T-helper 2 cell treated with Interferon-gamma antibody and Interleukin-4, amounts not matched to agents 5 μg/mL and 100 μg/mL, for 36 hours (primary cell): Measurements from ENCODE around the gene PIK3R1.

ENCODE experiments used
- DNase-seq: peaks from one replicate; pipeline ENCODE4 v3.0.0; 2021; ENCODE audit warnings: low spot score
- H3K27ac Mint-ChIP-seq: one replicate; pipeline ENCODE4 v1.8.0; 2021; ENCODE audit warnings: mild to moderate bottlenecking, mixed read lengths
- H3K27me3 Mint-ChIP-seq: one replicate; pipeline ENCODE4 v1.8.0; 2021; ENCODE audit warnings: low read depth, mixed read lengths
- H3K36me3 Mint-ChIP-seq: one replicate; pipeline ENCODE4 v1.8.0; 2021; ENCODE audit warnings: low read depth, mixed read lengths
- H3K4me1 Mint-ChIP-seq: one replicate; pipeline ENCODE4 v1.8.0; 2021; ENCODE audit warnings: low read depth, mixed read lengths
- H3K4me3 Mint-ChIP-seq: one replicate; pipeline ENCODE4 v1.8.0; 2022; ENCODE audit warnings: mild to moderate bottlenecking, moderate library complexity, mixed read lengths
- H3K9me3 Mint-ChIP-seq: one replicate; pipeline ENCODE4 v1.8.0; 2021; ENCODE audit warnings: mixed read lengths

The PIK3R1 gene

GRCh38 chr5:68243251-68243650, 27.7 kb downstream of the PIK3R1 start:
- peak overlapping the region; percentile 23 for H3K27ac Mint-ChIP-seq
- DNase-seq = no peak
- H3K36me3 Mint-ChIP-seq = peaks cover 24% of the 10 kb centered on the region
- no peaks in the 10 kb centered on the region for H3K9me3 Mint-ChIP-seq
- no peaks in the 10 kb centered on the region for H3K27me3 Mint-ChIP-seq
- peak overlapping the region; percentile 33 for H3K4me3 Mint-ChIP-seq
- H3K4me1 Mint-ChIP-seq = peaks cover 51% of the 10 kb centered on the region

- Mint-ChIP-seq H3K4me3 (peak overlapping the region; percentile 33), H3K27me3 (no peaks in the 10 kb centered on the region), H3K36me3 (peaks cover 22% of the 10 kb centered on the region), H3K9me3 (no peaks in the 10 kb centered on the region), H3K4me1 (peaks cover 51% of the 10 kb centered on the region), H3K27ac (peak overlapping the region; percentile 50)
- DNase-seq = no peak
Observed at GRCh38 chr5:68243681-68244080, 28.1 kb downstream of the PIK3R1 start.

GRCh38 chr5:68245319-68245718, 29.8 kb downstream of the PIK3R1 start:
- Mint-ChIP-seq H3K27ac (no peak overlapping the region), H3K9me3 (no peaks in the 10 kb centered on the region), H3K36me3 (peaks cover 20% of the 10 kb centered on the region), H3K4me3 (no peak overlapping the region), H3K4me1 (peaks cover 56% of the 10 kb centered on the region), H3K27me3 (no peaks in the 10 kb centered on the region)
- no peak for DNase-seq

GRCh38 chr5:68246802-68247201, 31.2 kb downstream of the PIK3R1 start:
- no peak overlapping the region for H3K4me3 Mint-ChIP-seq
- no peak for DNase-seq
- H3K36me3 Mint-ChIP-seq = peaks cover 22% of the 10 kb centered on the region
- no peaks in the 10 kb centered on the region for H3K27me3 Mint-ChIP-seq
- peaks cover 54% of the 10 kb centered on the region for H3K4me1 Mint-ChIP-seq
- H3K9me3 Mint-ChIP-seq = no peaks in the 10 kb centered on the region
- H3K27ac Mint-ChIP-seq = no peak overlapping the region

- no peak for DNase-seq
- Mint-ChIP-seq H3K27me3 (no peaks in the 10 kb centered on the region), H3K36me3 (peaks cover 14% of the 10 kb centered on the region), H3K27ac (no peak overlapping the region), H3K4me1 (peaks cover 59% of the 10 kb centered on the region), H3K9me3 (no peaks in the 10 kb centered on the region), H3K4me3 (no peak overlapping the region)
Observed at GRCh38 chr5:68247627-68248026, 32.1 kb downstream of the PIK3R1 start.

- H3K4me1 Mint-ChIP-seq = peaks cover 58% of the 10 kb centered on the region
- no peak for DNase-seq
- H3K9me3 Mint-ChIP-seq = no peaks in the 10 kb centered on the region
- peaks cover 5% of the 10 kb centered on the region for H3K36me3 Mint-ChIP-seq
- H3K27ac Mint-ChIP-seq = no peak overlapping the region
- no peaks in the 10 kb centered on the region for H3K27me3 Mint-ChIP-seq
- H3K4me3 Mint-ChIP-seq = no peak overlapping the region
Observed at GRCh38 chr5:68248896-68249295, 33.3 kb downstream of the PIK3R1 start.

- Mint-ChIP-seq H3K4me3 (no peak overlapping the region), H3K4me1 (peaks cover 61% of the 10 kb centered on the region), H3K27ac (no peak overlapping the region), H3K27me3 (no peaks in the 10 kb centered on the region), H3K9me3 (no peaks in the 10 kb centered on the region), H3K36me3 (peaks cover 4% of the 10 kb centered on the region)
- no peak for DNase-seq
Observed at GRCh38 chr5:68249520-68249919, 34.0 kb downstream of the PIK3R1 start.

- H3K4me3 Mint-ChIP-seq = peak overlapping the region; percentile 6
- H3K27me3 Mint-ChIP-seq = no peaks in the 10 kb centered on the region
- DNase-seq = no peak
- no peaks in the 10 kb centered on the region for H3K9me3 Mint-ChIP-seq
- H3K36me3 Mint-ChIP-seq = peaks cover 4% of the 10 kb centered on the region
- H3K4me1 Mint-ChIP-seq = peaks cover 69% of the 10 kb centered on the region
- H3K27ac Mint-ChIP-seq = peak overlapping the region; percentile 27
Observed at GRCh38 chr5:68250661-68251298, 35.2 kb downstream of the PIK3R1 start.

- Mint-ChIP-seq H3K4me3 (no peak overlapping the region), H3K36me3 (peaks cover 4% of the 10 kb centered on the region), H3K4me1 (peaks cover 73% of the 10 kb centered on the region), H3K27me3 (no peaks in the 10 kb centered on the region), H3K9me3 (no peaks in the 10 kb centered on the region), H3K27ac (peak overlapping the region; percentile 50)
- no peak for DNase-seq
Observed at GRCh38 chr5:68251386-68251785, 35.8 kb downstream of the PIK3R1 start.

GRCh38 chr5:68251804-68252522, 36.4 kb downstream of the PIK3R1 start:
- H3K36me3 Mint-ChIP-seq = peaks cover 4% of the 10 kb centered on the region
- peaks cover 76% of the 10 kb centered on the region for H3K4me1 Mint-ChIP-seq
- H3K9me3 Mint-ChIP-seq = no peaks in the 10 kb centered on the region
- peak overlapping the region; percentile 6 for H3K4me3 Mint-ChIP-seq
- no peaks in the 10 kb centered on the region for H3K27me3 Mint-ChIP-seq
- DNase-seq = no peak
- H3K27ac Mint-ChIP-seq = peak overlapping the region; percentile 50

GRCh38 chr5:68252673-68253623, 37.4 kb downstream of the PIK3R1 start:
- H3K27me3 Mint-ChIP-seq = no peaks in the 10 kb centered on the region
- peaks cover 7% of the 10 kb centered on the region for H3K36me3 Mint-ChIP-seq
- peaks cover 81% of the 10 kb centered on the region for H3K4me1 Mint-ChIP-seq
- no peak overlapping the region for H3K4me3 Mint-ChIP-seq
- no peak overlapping the region for H3K27ac Mint-ChIP-seq
- DNase-seq = no peak
- no peaks in the 10 kb centered on the region for H3K9me3 Mint-ChIP-seq

- H3K27ac Mint-ChIP-seq = peak overlapping the region; percentile 11
- peaks cover 9% of the 10 kb centered on the region for H3K36me3 Mint-ChIP-seq
- no peaks in the 10 kb centered on the region for H3K27me3 Mint-ChIP-seq
- peaks cover 82% of the 10 kb centered on the region for H3K4me1 Mint-ChIP-seq
- no peaks in the 10 kb centered on the region for H3K9me3 Mint-ChIP-seq
- DNase-seq = no peak
- no peak overlapping the region for H3K4me3 Mint-ChIP-seq
Observed at GRCh38 chr5:68253624-68254585, 38.3 kb downstream of the PIK3R1 start.

GRCh38 chr5:68254810-68255209, 39.3 kb downstream of the PIK3R1 start:
- Mint-ChIP-seq H3K36me3 (peaks cover 11% of the 10 kb centered on the region), H3K4me3 (peak overlapping the region; percentile 81), H3K27ac (no peak overlapping the region), H3K9me3 (no peaks in the 10 kb centered on the region), H3K27me3 (no peaks in the 10 kb centered on the region), H3K4me1 (peaks cover 79% of the 10 kb centered on the region)
- no peak for DNase-seq
